ENCODE measurements around the gene MPP2. TPM values are rescaled to one million over a fixed set of nuclear protein-coding genes. Genes with fewer than 3 reads are reported as not detected.
A peak's percentile ranks its signal among the peaks of the same experiment; 100 is the strongest.

Gene MPP2
- total and polyA plus RNA-seq, 2 of the 13 experiments (the other 11 are each of a cell fraction or from before 2014, with no cell fraction given) = 0.20 to 1.7 TPM

DNA sequence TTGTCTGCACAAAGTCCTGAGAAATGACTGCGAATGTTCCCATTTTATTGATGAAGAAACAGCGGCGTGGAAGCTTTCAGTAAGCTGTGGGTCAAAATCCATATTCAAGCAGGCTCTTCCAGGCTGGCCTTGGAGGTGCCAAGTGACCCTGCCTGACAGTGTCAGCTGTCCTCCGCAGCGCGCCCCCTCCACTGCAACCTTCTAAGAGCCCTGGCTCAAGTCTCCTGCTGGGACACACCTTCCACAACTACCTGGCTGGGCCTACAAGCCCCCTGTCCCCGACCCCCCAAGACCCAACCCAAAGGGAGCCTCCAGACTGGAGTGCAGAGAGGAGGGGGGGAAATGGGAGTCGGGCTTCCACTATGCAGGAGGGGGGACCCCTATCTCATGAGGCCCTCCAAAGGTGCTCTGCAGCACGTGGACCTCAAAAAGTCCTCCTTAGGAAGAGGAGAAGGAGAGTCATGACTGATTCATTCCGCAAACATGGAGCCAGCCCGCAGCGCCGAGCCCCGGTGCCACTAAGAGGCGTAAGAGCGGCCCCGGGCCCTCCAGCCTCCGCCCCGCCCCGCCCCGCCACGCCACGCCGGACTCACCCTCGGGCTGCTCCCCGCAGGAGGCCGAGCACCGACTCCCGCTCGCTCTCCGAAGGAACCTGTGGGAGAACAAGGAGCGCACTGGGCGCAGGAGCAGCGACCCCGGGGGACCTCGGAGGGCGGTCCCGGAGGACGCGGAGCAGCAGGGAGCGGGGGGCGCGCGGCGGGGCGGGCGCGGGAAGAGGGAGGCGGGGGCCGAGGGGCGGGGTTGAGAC, 75.0 kb downstream of the MPP2 start (continued):
- TF ChIP-seq ZNF407 (CRISPR knock-in tag; IDR thresholded peaks at IDR 0.05; ENCODE audit: not compliant biosample characterization) = peak; percentile 8
- no peak for TF ChIP-seq ZNF460 (CRISPR knock-in tag; IDR thresholded peaks at IDR 0.05; ENCODE audit: borderline replicate concordance)
- TF ChIP-seq ZBTB7B (CRISPR knock-in tag; IDR thresholded peaks at IDR 0.05) = 0 out of 2 replicates have a peak, but pooled peaks have one; percentile 17
- no peak for TF ChIP-seq IKZF5 (CRISPR knock-in tag; IDR thresholded peaks at IDR 0.05)
- peak; percentile 60; the same call in 1 of the 2 replicates for TF ChIP-seq MTF2 (CRISPR knock-in tag; IDR thresholded peaks at IDR 0.05; ENCODE audit: borderline replicate concordance)
- TF ChIP-seq ZFP62 (CRISPR knock-in tag; IDR thresholded peaks at IDR 0.05) = no peak
- TF ChIP-seq ZNF234 (CRISPR knock-in tag; conservative IDR thresholded peaks at IDR 0.05) = no peak
- TF ChIP-seq HOXA9 (CRISPR knock-in tag; IDR thresholded peaks at IDR 0.05; ENCODE audit: borderline replicate concordance) = 0 out of 2 replicates have a peak, but pooled peaks have one; percentile 36
- TF ChIP-seq FOXA1 (IDR thresholded peaks at IDR 0.05) = no peak
- peak; percentile 22; the same call in 1 of the 2 replicates for TF ChIP-seq FOXA1 (CRISPR knock-in tag; IDR thresholded peaks at IDR 0.05)
- 0 out of 2 replicates have a peak, but pooled peaks have one; percentile 36 for TF ChIP-seq EED (CRISPR knock-in tag; IDR thresholded peaks at IDR 0.05)
- TF ChIP-seq ETV5 (CRISPR knock-in tag; IDR thresholded peaks at IDR 0.05; ENCODE audit: borderline replicate concordance) = 0 out of 2 replicates have a peak, but pooled peaks have one; percentile 14
- TF ChIP-seq HDAC1 (CRISPR knock-in tag; IDR thresholded peaks at IDR 0.05) = peak; percentile 45; the same call in 1 of the 2 replicates
- TF ChIP-seq AFF4 (CRISPR knock-in tag; IDR thresholded peaks at IDR 0.05) = no peak
- no peak for TF ChIP-seq MED8 (CRISPR knock-in tag; IDR thresholded peaks at IDR 0.05; ENCODE audit: insufficient replicate concordance)
- 0 out of 2 replicates have a peak, but pooled peaks have one; percentile 47 for TF ChIP-seq ZMAT3 (CRISPR knock-in tag; conservative IDR thresholded peaks at IDR 0.05)

All from HepG2 (cell line).